BJ (cell line): Measurements from ENCODE around the gene TTLL3. TPM values are rescaled to one million over a fixed set of nuclear protein-coding genes. Genes with fewer than 3 reads are reported as not detected.

Experiments
- CTCF ChIA-PET: fragments of 350-600 bp; formaldehyde crosslinking; extraction: SDS; loops from one replicate; lab custom pipeline; 2021; ENCODE audit warnings: antibody characterized with exemption, inconsistent platforms; lab: Yijun Ruan, JAX
- POLR2A ChIA-PET: fragments of 300-600 bp; sonication (Branson Sonifier 250); formaldehyde crosslinking; extraction: SDS; loops from one replicate; lab custom pipeline; 2021; ENCODE audit warnings: antibody characterized with exemption; lab: Charles Lee
- DNase-seq: peaks from one replicate; pipeline ENCODE4 v3.0.0-alpha.2; 2011; ENCODE audit warnings: low read depth
- H3K27me3 ChIP-seq: 2 replicates; pipeline ENCODE4 v1.6.0; 2011; ENCODE audit warnings: low read length; ENCODE audit not compliant: control insufficient read depth, insufficient read depth
- H3K36me3 ChIP-seq: 2 replicates; pipeline ENCODE4 v1.5.1; 2011; ENCODE audit warnings: low read length; ENCODE audit not compliant: control insufficient read depth, insufficient read depth
- H3K4me3 ChIP-seq: 2 replicates; pipeline ENCODE4 v1.5.1; 2011; ENCODE audit warnings: low read depth, mild to moderate bottlenecking, control low read depth, low read length
- CTCF ChIP-seq: IDR thresholded peaks from 2 replicates; pipeline ENCODE4 v1.5.1; 2011; ENCODE audit warnings: low read depth, mild to moderate bottlenecking, control low read depth, inconsistent platforms, low read length, moderate library complexity; ENCODE audit not compliant: insufficient read depth
- polyA plus RNA-seq: library from polyadenylated mRNA; depleted of rRNA; stranded (reverse); fragments of >200 nt; gene quantifications from 2 replicates; pipeline ENCODE4 v1.2.3, GENCODE V29; 2011

Gene TTLL3
- polyA plus RNA-seq, 1 experiment: 25.4 TPM

- ChIA-PET POLR2A (no interaction called here), CTCF (no interaction called here)
- no peaks in the 10 kb centered on the region for H3K36me3 ChIP-seq
- no peaks in the 10 kb centered on the region for H3K27me3 ChIP-seq
- no peak for DNase-seq
- no peak for TF ChIP-seq CTCF
- no peak overlapping the region for H3K4me3 ChIP-seq
These were observed 66.9 kb downstream of the TTLL3 start for GRCh38 chr3:9876991-9877390.

- POLR2A ChIA-PET: no interaction called here
- CTCF ChIA-PET: interaction anchor here (1.0 kb wide), 1 partner anchor 55 kb away, joined by 3 read pairs; no protein-coding TSS in a partner anchor
- Histone ChIP-seq H3K36me3 (no peaks in the 10 kb centered on the region), H3K27me3 (no peaks in the 10 kb centered on the region), H3K4me3 (no peak overlapping the region)
- TF ChIP-seq CTCF: no peak
- DNase-seq: no peak
These were observed 68.6 kb downstream of the TTLL3 start for GRCh38 chr3:9878700-9879099.

GRCh38 chr3:9879830-9880549 is 69.9 kb downstream of the TTLL3 start, which contains the start of gene CIDEC:
TSS of gene CIDEC (minus strand) at chr3:9880253. CDS start at chr3:9878486, 1,767 bp downstream.
- no peak for TF ChIP-seq CTCF
- no peak for DNase-seq
- Histone ChIP-seq H3K27me3 (no peaks in the 10 kb centered on the region), H3K36me3 (no peaks in the 10 kb centered on the region), H3K4me3 (no peak within 1 kb of the TSS)
- ChIA-PET CTCF (interaction anchor here (1.3 kb wide), 1 partner anchor 13 kb away, joined by 5 read pairs; no protein-coding TSS in a partner anchor), POLR2A (no interaction called here)

- ChIA-PET CTCF (no interaction called here), POLR2A (no interaction called here)
- H3K27me3 ChIP-seq: no peaks in the 10 kb centered on the region
- no peak for TF ChIP-seq CTCF
- DNase-seq: no peak
- no peak overlapping the region for H3K4me3 ChIP-seq
- no peaks in the 10 kb centered on the region for H3K36me3 ChIP-seq
These were observed 71.4 kb downstream of the TTLL3 start for GRCh38 chr3:9881441-9881840.

- no peak overlapping the region for H3K4me3 ChIP-seq
- POLR2A ChIA-PET: interaction anchor here (0.7 to 0.8 kb wide), 2 partner anchors 11 to 231 kb away, joined by 3 to 4 read pairs; no protein-coding TSS in a partner anchor
- DNase-seq: peak; percentile 70
- H3K27me3 ChIP-seq: no peaks in the 10 kb centered on the region
- H3K36me3 ChIP-seq: no peaks in the 10 kb centered on the region
- CTCF ChIA-PET: interaction anchor here (0.7 to 2.0 kb wide), 6 partner anchors 19 to 168 kb away, joined by 3 to 7 read pairs (median 4); no protein-coding TSS in a partner anchor
- no peak for TF ChIP-seq CTCF
These were observed 73.9 kb downstream of the TTLL3 start for GRCh38 chr3:9883706-9884554.
